NCI-H748 (cell line): ENCODE results near the gene PDGFA.

ENCODE experiments used
- DNase-seq: peaks from one replicate; lab custom pipeline; 2025; ENCODE audit not compliant: unreplicated experiment; lab: John Stamatoyannopoulos, UW

The PDGFA gene

GRCh38 chr7:491958-492713 lies 27.5 kb downstream of the PDGFA start:
- DNase-seq, result no peak

GRCh38 chr7:491292-491957 lies 28.2 kb downstream of the PDGFA start:
- no peak for DNase-seq

- no peak for DNase-seq
Observed at GRCh38 chr7:490461-491291, 29.0 kb downstream of the PDGFA start.

- DNase-seq, result peak; percentile 11
Observed at GRCh38 chr7:489876-490275, 29.8 kb downstream of the PDGFA start.

- DNase-seq, result no peak
Observed at GRCh38 chr7:486216-486743, 33.4 kb downstream of the PDGFA start.

GRCh38 chr7:485188-486081 lies 34.2 kb downstream of the PDGFA start:
- no peak for DNase-seq

GRCh38 chr7:484356-485101 lies 35.1 kb downstream of the PDGFA start:
- DNase-seq, result no peak

- no peak for DNase-seq
Observed at GRCh38 chr7:483656-484355, 35.8 kb downstream of the PDGFA start.

- no peak for DNase-seq
Observed at GRCh38 chr7:482521-483083, 37.0 kb downstream of the PDGFA start.

GRCh38 chr7:481219-481930 lies 38.3 kb downstream of the PDGFA start:
- no peak for DNase-seq

GRCh38 chr7:480531-481218 lies 39.0 kb downstream of the PDGFA start:
- no peak for DNase-seq

- DNase-seq, result no peak
Observed at GRCh38 chr7:479948-480499, 39.6 kb downstream of the PDGFA start.

GRCh38 chr7:479115-479947 lies 40.3 kb downstream of the PDGFA start:
- no peak for DNase-seq

- no peak for DNase-seq
Observed at GRCh38 chr7:477626-478220, 41.9 kb downstream of the PDGFA start.

- DNase-seq, result no peak
Observed at GRCh38 chr7:476736-477360, 42.8 kb downstream of the PDGFA start.
